GM21367 (cell line): ENCODE results near the gene NVL.
A peak's percentile ranks its signal among the peaks of the same experiment; 100 is the strongest.

Experiments used
- ATAC-seq: cut with Tn5 transposase; IDR thresholded peaks from one replicate; pipeline ENCODE4 v1.9.1; 2021; ENCODE audit not compliant: unreplicated experiment

Gene NVL

GRCh38 chr1:224287714-224288113, 42.3 kb downstream of the NVL start:
- no peak for ATAC-seq

- no peak for ATAC-seq
Measured at GRCh38 chr1:224282140-224282539, 47.8 kb downstream of the NVL start.

GRCh38 chr1:224276771-224277487, 53.0 kb downstream of the NVL start:
- ATAC-seq = no peak

- ATAC-seq = no peak
Measured at GRCh38 chr1:224274970-224275626, 54.9 kb downstream of the NVL start.

GRCh38 chr1:224273641-224274040, 56.3 kb downstream of the NVL start:
- ATAC-seq = no peak

- ATAC-seq = no peak
Measured at GRCh38 chr1:224271106-224271505, 58.9 kb downstream of the NVL start.

GRCh38 chr1:224267925-224268324, 62.0 kb downstream of the NVL start:
- ATAC-seq = no peak

- no peak for ATAC-seq
Measured at GRCh38 chr1:224266915-224267856, 62.8 kb downstream of the NVL start.

- peak; percentile 68 for ATAC-seq
Measured at GRCh38 chr1:224266105-224266914, 63.7 kb downstream of the NVL start.

- ATAC-seq = no peak
Measured at GRCh38 chr1:224264321-224264720, 65.7 kb downstream of the NVL start.

- no peak for ATAC-seq
Measured at GRCh38 chr1:224262373-224263054, 67.5 kb downstream of the NVL start.

- ATAC-seq = no peak
Measured at GRCh38 chr1:224259986-224260385, 70.0 kb downstream of the NVL start.

- no peak for ATAC-seq
Measured at GRCh38 chr1:224258351-224258750, 71.6 kb downstream of the NVL start.

GRCh38 chr1:224256640-224257039, 73.3 kb downstream of the NVL start:
- ATAC-seq = no peak

GRCh38 chr1:224253721-224254120, 76.3 kb downstream of the NVL start:
- no peak for ATAC-seq

- ATAC-seq = no peak
Measured at GRCh38 chr1:224252479-224252878, 77.5 kb downstream of the NVL start.

GRCh38 chr1:224251741-224252146, 78.2 kb downstream of the NVL start:
- no peak for ATAC-seq

GRCh38 chr1:224245188-224245587, 84.8 kb downstream of the NVL start:
- ATAC-seq = peak; percentile 90

- no peak for ATAC-seq
Measured at GRCh38 chr1:224238756-224239155, 91.2 kb downstream of the NVL start.

- no peak for ATAC-seq
Measured at GRCh38 chr1:224238212-224238611, 91.8 kb downstream of the NVL start.
